K562 (cell line): ENCODE data around the gene SH2D4B. TPM values are rescaled to one million over a fixed set of nuclear protein-coding genes. Genes with fewer than 3 reads are reported as not detected.

Experiments used
- ATAC-seq: fragments of 200-7000 bp; cut with Tn5 transposase; 3 replicates; pipeline ENCODE4 v1.9.1; 2020; ENCODE audit warnings: moderate library complexity
- BruUV-seq: library from RNA; stranded (reverse); fragments of 400-500 nt; replicated peaks from 2 replicates; lab custom pipeline; 2021; lab: Mats Ljungman, UMichigan
- CTCF ChIA-PET: fragments of 300-600 bp; formaldehyde crosslinking; extraction: SDS; loops from one replicate; lab custom pipeline; 2021; ENCODE audit warnings: low intra/inter-chr PET ratio; lab: Yijun Ruan, JAX
- POLR2A ChIA-PET: fragments of 300-600, 350-650 bp; sonication (Branson Sonifier 250); formaldehyde crosslinking; extraction: SDS; loops from one replicate; lab custom pipeline; 2021; ENCODE audit warnings: antibody characterized with exemption, inconsistent platforms; lab: Yijun Ruan, JAX
- DNase-seq, 4 experiments: peaks; one replicate each; pipeline versions ENCODE4 v3.0.0 to v3.0.0-alpha.2; 2011 to 2018; ENCODE audit warnings: low spot score in 3 of 4, mixed read lengths in 3 of 4; ENCODE audit errors: extremely low read depth in 1 of 4
- FAIRE-seq: peaks from 2 replicates; lab custom pipeline; 2011; peaks lifted over from hg19 to GRCh38; lab: Jason Lieb, UNC
- H2AFZ ChIP-seq: 2 replicates; pipeline ENCODE4 v1.6.0; 2011; ENCODE audit warnings: low read depth, low read length, control low read depth, inconsistent platforms
- H3K27ac ChIP-seq: fragments of 200-600 bp; 3 replicates; pipeline ENCODE4 v1.8.0; 2011; ENCODE audit warnings: low read depth, mild to moderate bottlenecking, control low read depth, inconsistent platforms, low read length, moderate library complexity, mixed read lengths; ENCODE audit errors: extremely low read depth
- H3K27me3 ChIP-seq, 2 experiments: fragments of 300-600 bp in 1 of 2; 2 replicates in 1 of 2; 3 replicates in 1 of 2; pipeline versions ENCODE4 v1.6.0 to v1.8.0; 2011; ENCODE audit warnings: inconsistent platforms in 2 of 2, low read length in 2 of 2, mild to moderate bottlenecking in 1 of 2, mixed read lengths in 1 of 2, moderate library complexity in 1 of 2; ENCODE audit not compliant: control insufficient read depth in 2 of 2, insufficient read depth in 2 of 2
- H3K36me3 ChIP-seq: fragments of 300-600 bp; 3 replicates; pipeline ENCODE4 v1.8.0; 2011; ENCODE audit warnings: mild to moderate bottlenecking, low read length, inconsistent platforms; ENCODE audit not compliant: control insufficient read depth, insufficient read depth
- H3K4me1 ChIP-seq, 2 experiments: fragments of 200-600 bp in 1 of 2; replicated peaks in 1 of 2; 2 replicates in 1 of 2; 3 replicates in 1 of 2; pipeline versions ENCODE4 v1.5.1 to v1.8.0; 2011; ENCODE audit warnings: inconsistent platforms in 2 of 2, low read length in 2 of 2, mild to moderate bottlenecking in 1 of 2, mixed read lengths in 1 of 2, moderate library complexity in 1 of 2; ENCODE audit not compliant: control insufficient read depth in 2 of 2, insufficient read depth in 2 of 2
- H3K4me2 ChIP-seq: 2 replicates; pipeline ENCODE4 v1.6.1; 2011; ENCODE audit warnings: low read length, control low read depth, inconsistent platforms, mixed read lengths; ENCODE audit not compliant: insufficient read depth
- H3K4me3 ChIP-seq: fragments of 200-600 bp; sonication (generic), shearing (Covaris generic); 2 replicates; pipeline ENCODE4 v1.5.1; 2016; ENCODE audit warnings: control low read depth, inconsistent platforms
- H3K79me2 ChIP-seq: fragments of 200-600 bp; 3 replicates; pipeline ENCODE4 v1.8.0; 2011; ENCODE audit warnings: low read length, inconsistent platforms; ENCODE audit not compliant: control insufficient read depth, insufficient read depth
- H3K9ac ChIP-seq, 2 experiments: 2 replicates each; pipeline versions ENCODE4 v1.6.0 to v1.6.1; 2011; ENCODE audit warnings: low read depth in 2 of 2, low read length in 2 of 2, control low read depth in 1 of 2, inconsistent platforms in 1 of 2, mild to moderate bottlenecking in 1 of 2, mixed read lengths in 1 of 2; ENCODE audit not compliant: insufficient read depth in 1 of 2
- H3K9me1 ChIP-seq: one replicate; pipeline ENCODE4 v1.6.0; 2011; ENCODE audit warnings: inconsistent platforms, mild to moderate bottlenecking, low read length, moderate library complexity; ENCODE audit not compliant: control insufficient read depth, insufficient read depth
- H3K9me3 ChIP-seq: replicated peaks from 2 replicates; pipeline ENCODE4 v1.5.1; 2011; ENCODE audit warnings: low read depth, low read length, inconsistent platforms; ENCODE audit not compliant: control insufficient read depth, insufficient read depth
- H4K20me1 ChIP-seq: replicated peaks from 2 replicates; pipeline ENCODE4 v1.6.1; 2011; ENCODE audit warnings: low read length, inconsistent platforms, mixed read lengths; ENCODE audit not compliant: control insufficient read depth, insufficient read depth
- ADNP ChIP-seq: fragments of 200-800 bp; sonication (Bioruptor generic); IDR thresholded peaks from 2 replicates; pipeline ENCODE4 v1.6.1; 2016; ENCODE audit warnings: missing genetic modification characterization, missing compliant biosample characterization
- BCOR ChIP-seq: fragments of 450-650 bp; IDR thresholded peaks from 2 replicates; pipeline ENCODE4 v1.6.1; 2016
- CHD1 ChIP-seq: fragments of 200-600 bp; sonication (generic); IDR thresholded peaks from one replicate; pipeline ENCODE4 v1.6.1; 2012; ENCODE audit warnings: mild to moderate bottlenecking, moderate library complexity, low read length, inconsistent platforms
- E2F5 ChIP-seq: sonication (generic); formaldehyde crosslinking; IDR thresholded peaks from 2 replicates; pipeline ENCODE4 v1.8.0; 2022; ENCODE audit warnings: mild to moderate bottlenecking, missing genetic modification reagents
- GATAD2B ChIP-seq: fragments of 450-650 bp; IDR thresholded peaks from 2 replicates; pipeline ENCODE4 v1.6.1; 2017; ENCODE audit warnings: mild to moderate bottlenecking, borderline replicate concordance
- MBD2 ChIP-seq: sonication (generic); IDR thresholded peaks from 2 replicates; pipeline ENCODE4 v1.6.1; 2016; ENCODE audit warnings: low read depth, borderline replicate concordance
- NFIX ChIP-seq: fragments of 250-450 bp; sonication (Bioruptor Pico); IDR thresholded peaks from 2 replicates; pipeline ENCODE4 v1.4.0; 2020; ENCODE audit warnings: low read depth, mild to moderate bottlenecking, moderate library complexity
- PTTG1 ChIP-seq: fragments of 450-650 bp; IDR thresholded peaks from 2 replicates; pipeline ENCODE4 v1.6.1; 2016; ENCODE audit warnings: low read depth, mild to moderate bottlenecking, missing genetic modification characterization, missing compliant biosample characterization
- RUNX1 ChIP-seq: sonication (generic); IDR thresholded peaks from 2 replicates; pipeline ENCODE4 v1.6.1; 2016; ENCODE audit warnings: antibody characterized with exemption, low read depth
- SREBF2 ChIP-seq: sonication (generic); formaldehyde crosslinking; IDR thresholded peaks from 2 replicates; pipeline ENCODE4 v1.4.0; 2020; ENCODE audit warnings: mild to moderate bottlenecking, missing genetic modification reagents
- STAT5A ChIP-seq: IDR thresholded peaks from 2 replicates; pipeline ENCODE4 v1.6.1; 2012; ENCODE audit warnings: low read length, inconsistent platforms, borderline replicate concordance
- TEAD2 ChIP-seq: fragments of 450-650 bp; IDR thresholded peaks from 2 replicates; pipeline ENCODE4 v1.6.1; 2016; ENCODE audit warnings: missing genetic modification characterization, control low read depth, missing compliant biosample characterization
- ZNF121 ChIP-seq: sonication (generic); formaldehyde crosslinking; conservative IDR thresholded peaks from 2 replicates; pipeline ENCODE4 v1.8.0; 2022; ENCODE audit warnings: missing genetic modification reagents
- ZNF318 ChIP-seq, 2 experiments: fragments of 450-650 bp; IDR thresholded peaks; 2 replicates each; pipeline ENCODE4 v1.6.1; 2016; ENCODE audit warnings: mild to moderate bottlenecking in 2 of 2, borderline replicate concordance in 1 of 2, low read depth in 1 of 2, moderate library complexity in 1 of 2
- ZNF41 ChIP-seq: fragments of 250-450 bp; sonication (Bioruptor Pico); conservative IDR thresholded peaks from 2 replicates; pipeline ENCODE4 v1.4.0; 2020; ENCODE audit warnings: mild to moderate bottlenecking
- WGBS: fragments of 100-300 bp; shearing (Covaris generic); methylation state at CpG from one replicate; pipeline ENCODE4 v1.1.6; 2016; ENCODE audit warnings: low coverage, mixed read lengths; ENCODE audit not compliant: insufficient coverage; ENCODE audit errors: missing lambda C conversion rate; 5-methylcytosine and 5-hydroxymethylcytosine counted together
- in situ Hi-C: fragments of 300-500 bp; cut with MboI; formaldehyde crosslinking; loops from 4 replicates; pipeline ENCODE4 v1.15.0; 2018; ENCODE audit warnings: inconsistent platforms, mixed read lengths
- intact Hi-C: fragments of 100-400 bp; cut with micrococcal nuclease; formaldehyde crosslinking; loops from 2 replicates; pipeline ENCODE4 v1.14.2; 2022
- polyA plus RNA-seq, 8 experiments: library from polyadenylated mRNA; depleted of rRNA in 4 of 8; stranded (reverse) in 5 of 8; unstranded in 3 of 8; fragments of >200 nt; fragmentation: Nextera tagmentation in 2 of 8; fragmentation: Illumina TruSeq in 1 of 8; extraction: Ambion mirVana in 2 of 8; extraction: Trizol in 1 of 8; gene quantifications; 2 replicates each; pipeline versions ENCODE4 v1.2.1 to v1.2.3, GENCODE V29; 2011 to 2014; ENCODE audit warnings: inconsistent platforms in 1 of 8, missing spikeins in 1 of 8
- total RNA-seq, 7 experiments: library from RNA; depleted of rRNA in 6 of 7; stranded (reverse); fragments of >200 nt in 6 of 7; fragmentation: Illumina TruSeq in 2 of 7; extraction: Trizol in 2 of 7; gene quantifications; 2 replicates each; pipeline versions ENCODE4 v1.2.1 to v1.2.3, GENCODE V29; 2011 to 2021; ENCODE audit warnings: low replicate concordance in 1 of 7

The SH2D4B gene
- total and polyA plus RNA-seq, 9 of the 15 experiments (the other 6 are each of a cell fraction or from before 2014, with no cell fraction given) = 0.03 to 0.14 (median 0.04) TPM; not detected in 4

- no peak for TF ChIP-seq ZNF318 (IDR thresholded peaks at IDR 0.05; ENCODE audit: borderline replicate concordance in 1 of 2, low read depth in 1 of 2)
These were observed 15.7 kb downstream of the SH2D4B start (continued) for GRCh38 chr10:80553436-80553835.

- DNase-seq (no peak), FAIRE-seq (no peak), ATAC-seq (no peak)
- ChIA-PET POLR2A (no interaction called here), CTCF (no interaction called here)
- Histone ChIP-seq H3K27me3 (peaks cover 17 to 35% of the 10 kb centered on the region in 2 experiments), H3K4me1 (no peaks in the 10 kb centered on the region), H3K27ac (no peak overlapping the region), H3K9me3 (no peaks in the 10 kb centered on the region), H3K36me3 (no peaks in the 10 kb centered on the region), H2AFZ (no peak overlapping the region), H4K20me1 (no peaks in the 10 kb centered on the region), H3K79me2 (no peaks in the 10 kb centered on the region), H3K9ac (no peak overlapping the region), H3K4me3 (no peak overlapping the region), H3K9me1 (no peaks in the 10 kb centered on the region), H3K4me2 (no peak overlapping the region)
- in situ Hi-C loops = no loop called here
- no TSS peak for BruUV-seq
- WGBS = 0% methylated on average over 5 of the region's 5 CpGs
- intact Hi-C loops = no loop called here
- TF ChIP-seq ZNF121 (CRISPR knock-in tag) (no peak), CHD1 (no peak), RUNX1 (no peak), GATAD2B (no peak), ZNF41 (CRISPR knock-in tag) (no peak), BCOR (no peak), PTTG1 (no peak), E2F5 (CRISPR knock-in tag) (no peak), MBD2 (no peak), SREBF2 (no peak), STAT5A (no peak), TEAD2 (tag) (no peak), ADNP (tag) (no peak), NFIX (CRISPR knock-in tag) (no peak)
These were observed 16.3 kb downstream of the SH2D4B start for GRCh38 chr10:80554050-80554449.
